ENCODE data around the gene FOXC1. TPM values are rescaled to one million over a fixed set of nuclear protein-coding genes. Genes with fewer than 3 reads are reported as not detected.
A peak's percentile ranks its signal among the peaks of the same experiment; 100 is the strongest.

FOXC1 gene
- total and polyA plus RNA-seq, 5 experiments from 2014 or later: not detected

DNA sequence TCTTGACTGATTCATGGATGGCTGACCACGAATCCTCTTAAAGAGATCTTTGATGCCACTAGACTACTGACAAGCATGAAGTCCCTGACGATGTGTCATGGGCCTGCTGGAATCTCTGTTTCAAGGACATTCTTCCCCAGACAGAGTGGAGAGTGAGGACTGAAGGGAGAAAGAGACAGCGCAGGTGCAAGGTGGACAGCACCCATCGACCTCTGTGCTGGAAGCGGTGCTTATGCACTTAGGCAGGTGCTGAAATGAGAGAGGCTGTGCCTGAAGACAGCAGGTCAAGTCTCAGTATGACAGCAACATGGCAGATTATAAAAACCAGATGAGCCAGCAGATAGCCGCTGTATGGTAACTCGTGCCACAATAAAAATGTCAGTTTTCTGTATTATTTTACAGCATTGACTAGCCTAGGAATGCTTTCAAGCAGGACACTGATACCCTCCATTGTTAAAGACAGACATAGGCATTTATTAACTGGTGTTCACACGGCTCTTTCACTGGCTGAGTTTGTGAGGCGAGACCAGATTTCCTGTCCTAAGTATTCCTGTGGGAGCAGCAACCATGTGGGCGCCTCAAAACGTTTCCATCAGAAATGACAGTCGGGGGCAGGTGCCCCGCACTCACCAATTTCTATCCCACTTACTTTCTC is 47.5 kb downstream of the FOXC1 start:
- Mint-ChIP-seq H3K27ac (no peak overlapping the region), H3K4me1 (peaks cover 0 to 6% (median 0%) of the 10 kb centered on the region in 4 donors), H3K36me3 (peaks cover 0 to 8% (median 4%) of the 10 kb centered on the region in 3 donors), H3K27me3 (no peaks in the 10 kb centered on the region), H3K9me3 (no peaks in the 10 kb centered on the region), H3K4me3 (no peak overlapping the region)
- POLR2A ChIA-PET: no interaction called here
- DNase-seq: no peak
- ATAC-seq: no peak

DNA sequence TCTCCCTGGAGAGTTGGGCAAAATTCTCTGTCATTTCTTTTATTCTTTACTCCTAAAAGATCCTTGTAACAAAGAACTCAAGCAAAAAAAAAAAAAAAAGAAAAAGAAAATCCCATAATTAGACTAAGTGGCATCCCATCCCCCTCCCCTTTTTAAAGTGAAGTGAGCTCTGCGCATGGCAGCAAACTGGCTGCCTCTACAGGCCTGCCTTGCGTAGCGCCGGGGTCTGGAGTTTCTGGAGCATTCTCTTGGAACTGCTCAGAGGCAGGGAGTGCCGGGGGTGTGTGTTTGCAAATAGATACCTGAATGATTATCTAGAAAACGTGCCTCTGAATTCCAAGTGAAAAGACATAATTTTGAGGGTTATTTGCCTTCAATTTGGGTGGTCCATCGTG is 48.1 kb downstream of the FOXC1 start:
- peaks cover 0 to 6% (median 0%) of the 10 kb centered on the region in 4 donors for H3K4me1 Mint-ChIP-seq
- POLR2A ChIA-PET: no interaction called here
- ATAC-seq (no peak), DNase-seq (no peak)
- H3K27ac Mint-ChIP-seq: no peak overlapping the region
- H3K27me3 Mint-ChIP-seq: no peaks in the 10 kb centered on the region
- peaks cover 0 to 10% (median 4%) of the 10 kb centered on the region in 3 donors for H3K36me3 Mint-ChIP-seq
- H3K4me3 Mint-ChIP-seq: no peak overlapping the region
- no peaks in the 10 kb centered on the region for H3K9me3 Mint-ChIP-seq

DNA sequence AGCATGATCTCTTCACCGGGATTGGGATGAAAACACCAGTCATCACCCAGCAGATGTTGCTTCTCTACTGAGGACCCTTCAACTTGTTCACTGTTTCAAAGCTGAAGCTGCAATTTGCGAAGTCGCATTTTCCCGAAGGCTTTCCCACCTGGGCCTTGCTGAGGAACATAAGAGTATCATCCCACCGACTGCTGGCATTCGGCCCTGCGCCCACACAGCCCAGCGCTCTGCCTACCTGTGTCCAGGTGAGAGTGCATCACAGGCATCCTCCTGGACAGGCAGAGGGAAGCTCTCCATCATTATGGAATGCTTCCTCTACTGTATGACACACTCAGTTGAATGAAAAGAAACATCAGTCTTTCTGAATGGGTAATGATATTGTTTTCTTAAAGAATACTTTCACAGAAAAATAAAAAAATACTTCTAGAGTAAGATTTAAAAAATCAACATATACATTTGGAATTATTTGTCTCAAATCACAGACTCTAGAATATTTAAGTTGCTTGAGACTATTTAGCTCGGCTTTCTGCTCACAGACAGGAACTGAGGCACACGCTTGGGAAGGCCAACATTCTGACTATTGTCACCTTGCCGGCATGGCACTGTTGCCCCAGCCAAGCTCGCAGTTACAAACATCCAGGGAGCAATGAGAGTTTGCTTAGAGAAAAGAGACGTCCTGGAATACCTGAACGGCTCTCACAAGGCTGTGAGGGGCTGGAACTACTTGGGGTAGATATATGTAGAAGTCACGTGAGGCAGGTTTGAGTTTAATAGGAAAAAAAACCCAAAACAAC is 48.7 kb downstream of the FOXC1 start:
- DNase-seq (no peak), ATAC-seq (no peak)
- H3K27ac Mint-ChIP-seq: peak overlapping the region in 1 of 10 donors; percentile 17
- POLR2A ChIA-PET: no interaction called here
- H3K36me3 Mint-ChIP-seq: peaks cover 0 to 10% (median 4%) of the 10 kb centered on the region in 3 donors
- no peak overlapping the region for H3K4me3 Mint-ChIP-seq
- H3K9me3 Mint-ChIP-seq: no peaks in the 10 kb centered on the region
- H3K4me1 Mint-ChIP-seq: peaks cover 0 to 6% (median under 1%) of the 10 kb centered on the region in 4 donors
- no peaks in the 10 kb centered on the region for H3K27me3 Mint-ChIP-seq

DNA sequence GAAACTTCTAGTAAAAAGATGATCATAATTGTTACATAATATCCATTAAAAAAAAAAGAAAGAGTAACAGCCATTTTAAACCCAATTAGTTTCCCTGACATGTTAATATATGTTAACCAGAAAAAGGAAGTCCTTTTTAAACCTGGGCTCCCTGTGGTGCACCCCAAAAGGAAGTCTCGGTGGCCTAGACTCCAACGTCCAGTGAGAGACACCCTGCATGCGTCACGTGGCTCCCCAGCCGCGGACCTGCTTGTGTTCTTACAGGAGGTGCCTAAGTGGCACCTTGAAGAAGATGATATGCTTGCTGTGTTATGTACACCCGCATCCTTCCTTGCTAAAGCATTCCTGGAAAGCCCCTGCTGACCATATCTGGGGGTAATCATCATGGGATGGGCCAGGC is 50.1 kb downstream of the FOXC1 start:
- peaks cover 0 to 10% (median 4%) of the 10 kb centered on the region in 3 donors for H3K36me3 Mint-ChIP-seq
- POLR2A ChIA-PET: no interaction called here
- H3K4me1 Mint-ChIP-seq: peaks cover 0 to 6% (median 2%) of the 10 kb centered on the region in 4 donors
- no peak overlapping the region for H3K27ac Mint-ChIP-seq
- H3K4me3 Mint-ChIP-seq: no peak overlapping the region
- no peaks in the 10 kb centered on the region for H3K27me3 Mint-ChIP-seq
- no peaks in the 10 kb centered on the region for H3K9me3 Mint-ChIP-seq
- no peak for DNase-seq
- ATAC-seq: no peak

DNA sequence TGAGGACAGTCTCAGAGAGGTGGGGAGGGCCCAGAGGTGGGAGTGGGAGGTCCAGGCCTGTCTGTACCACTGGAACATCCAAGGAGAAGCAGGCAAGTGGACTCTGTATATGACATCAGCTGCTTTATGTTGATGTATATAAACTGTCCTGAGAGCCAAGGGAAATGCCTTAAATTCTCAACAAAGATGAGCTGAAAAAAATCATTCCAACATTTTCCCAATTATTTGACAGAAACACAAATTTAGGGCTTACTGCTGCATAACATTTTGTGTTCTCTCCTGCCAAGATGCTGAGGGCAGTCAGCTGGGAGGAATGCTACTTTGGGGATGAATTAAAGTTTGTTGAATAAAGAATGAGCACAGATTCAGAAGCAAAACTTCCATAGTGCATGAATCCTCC is 52.8 kb downstream of the FOXC1 start:
- DNase-seq (no peak), ATAC-seq (no peak)
- Mint-ChIP-seq H3K36me3 (peaks cover 0 to 10% (median 4%) of the 10 kb centered on the region in 3 donors), H3K4me3 (no peak overlapping the region), H3K4me1 (peaks cover 0 to 11% (median 4%) of the 10 kb centered on the region in 4 donors), H3K9me3 (no peaks in the 10 kb centered on the region), H3K27ac (no peak overlapping the region), H3K27me3 (no peaks in the 10 kb centered on the region)
- POLR2A ChIA-PET: no interaction called here

Other genes starting within 250 kb of the FOXC1 start
- not detected for gene FOXF2, start 220.3 kb upstream of the FOXC1 start, total RNA-seq
- gene FOXF2, start 220.3 kb upstream of the FOXC1 start, polyA plus RNA-seq: not detected

Data from naive thymus-derived CD8-positive, alpha-beta T cell (primary cell).